ENCODE data around the gene ART1.

Gene ART1

DNA sequence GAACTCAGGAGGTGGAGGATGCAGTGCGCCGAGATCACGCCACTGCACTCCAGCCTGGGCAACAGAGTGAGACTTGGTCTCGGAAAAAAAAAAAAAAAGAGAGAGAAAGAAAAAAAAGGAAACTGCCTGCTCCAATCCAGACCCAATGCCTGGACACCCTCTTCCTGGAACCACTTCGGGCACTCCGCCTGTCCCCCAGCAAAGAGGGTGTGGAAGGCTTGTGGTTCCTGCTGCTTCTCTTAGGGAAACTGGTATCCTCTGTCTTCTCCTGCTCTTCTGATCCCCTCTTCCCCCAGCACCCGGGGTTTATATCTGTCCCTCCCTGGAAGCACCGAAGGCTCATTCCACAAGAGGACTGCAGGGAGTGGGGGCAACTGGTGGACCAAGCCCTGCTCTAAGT, 13.3 kb downstream of the ART1 start:
- no peak for TF ChIP-seq CTCF (IDR thresholded peaks at IDR 0.05; ENCODE audit: low read depth, low read length, missing control alignments)
- no peak for DNase-seq
- H3K4me3 ChIP-seq (ENCODE audit: low read depth, low read length), result no peak overlapping the region
- in situ Hi-C loops (cut with HindIII; ENCODE audit: low pct_ligation_motif_present, low sequenced_read_pairs), result no loop called here
- H3K27ac ChIP-seq, result no peak overlapping the region
- H3K27me3 ChIP-seq (replicated peaks), result no peaks in the 10 kb centered on the region
- no peaks in the 10 kb centered on the region for H3K36me3 ChIP-seq (replicated peaks)

DNA sequence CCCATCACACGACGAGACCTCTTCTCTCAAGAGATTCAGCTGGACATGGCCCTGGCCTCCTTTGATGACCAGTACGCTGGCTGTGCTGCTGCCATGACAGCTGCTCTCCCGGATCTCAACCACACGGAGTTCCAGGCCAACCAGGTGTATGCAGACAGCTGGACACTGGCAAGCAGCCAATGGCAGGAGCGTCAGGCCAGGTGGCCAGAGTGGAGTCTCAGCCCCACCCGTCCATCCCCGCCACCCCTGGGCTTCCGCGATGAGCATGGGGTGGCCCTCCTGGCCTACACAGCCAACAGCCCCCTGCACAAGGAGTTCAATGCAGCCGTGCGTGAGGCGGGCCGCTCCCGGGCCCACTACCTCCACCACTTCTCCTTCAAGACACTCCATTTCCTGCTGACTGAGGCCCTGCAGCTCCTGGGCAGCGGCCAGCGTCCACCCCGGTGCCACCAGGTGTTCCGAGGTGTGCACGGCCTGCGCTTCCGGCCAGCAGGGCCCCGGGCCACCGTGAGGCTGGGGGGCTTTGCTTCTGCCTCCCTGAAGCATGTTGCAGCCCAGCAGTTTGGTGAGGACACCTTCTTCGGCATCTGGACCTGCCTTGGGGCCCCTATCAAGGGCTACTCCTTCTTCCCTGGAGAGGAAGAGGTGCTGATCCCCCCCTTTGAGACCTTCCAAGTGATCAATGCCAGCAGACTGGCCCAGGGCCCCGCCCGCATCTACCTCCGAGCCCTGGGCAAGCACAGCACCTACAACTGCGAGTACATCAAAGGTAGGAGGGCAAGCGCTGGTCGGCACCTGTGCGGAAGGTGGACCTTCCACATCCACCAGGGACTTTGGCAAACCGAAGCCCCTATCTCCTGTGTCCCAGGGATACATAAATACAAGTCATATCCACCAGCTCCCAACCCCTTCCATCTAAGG, 14.9 kb downstream of the ART1 start:
- H3K4me3 ChIP-seq (ENCODE audit: low read depth, low read length), result no peak overlapping the region
- H3K27me3 ChIP-seq (replicated peaks), result no peaks in the 10 kb centered on the region
- TF ChIP-seq CTCF (IDR thresholded peaks at IDR 0.05; ENCODE audit: low read depth, low read length, missing control alignments), result no peak
- no peak overlapping the region for H3K27ac ChIP-seq
- DNase-seq, result no peak
- H3K36me3 ChIP-seq (replicated peaks), result no peaks in the 10 kb centered on the region
- in situ Hi-C loops (cut with HindIII; ENCODE audit: low pct_ligation_motif_present, low sequenced_read_pairs), result no loop called here

DNA sequence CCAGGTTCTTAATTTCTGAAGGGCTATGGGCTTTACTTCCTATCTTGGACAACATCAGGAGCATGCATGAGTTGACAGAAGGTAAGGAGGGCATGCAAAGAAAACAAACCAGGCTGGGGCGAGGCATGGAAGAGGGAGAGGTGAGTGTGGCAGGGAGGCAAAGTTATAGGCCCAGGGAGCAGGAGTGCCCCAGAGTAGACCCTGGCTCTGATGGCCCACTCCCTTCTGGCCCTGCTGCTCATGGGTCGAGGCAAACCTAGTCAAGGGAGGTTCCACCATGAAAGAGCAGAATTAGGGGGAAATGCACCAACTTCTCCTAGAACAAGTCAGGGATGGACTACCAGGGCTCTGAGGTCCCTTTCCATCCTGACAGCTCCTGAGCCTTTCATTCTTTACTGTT, 16.0 kb downstream of the ART1 start:
- Histone ChIP-seq H3K36me3 (replicated peaks) (peaks cover 9% of the 10 kb centered on the region), H3K4me3 (ENCODE audit: low read depth, low read length) (no peak overlapping the region), H3K27me3 (replicated peaks) (no peaks in the 10 kb centered on the region), H3K27ac (no peak overlapping the region)
- TF ChIP-seq CTCF (IDR thresholded peaks at IDR 0.05; ENCODE audit: low read depth, low read length, missing control alignments), result no peak
- in situ Hi-C loops (cut with HindIII; ENCODE audit: low pct_ligation_motif_present, low sequenced_read_pairs), result no loop called here
- DNase-seq, result no peak

DNA sequence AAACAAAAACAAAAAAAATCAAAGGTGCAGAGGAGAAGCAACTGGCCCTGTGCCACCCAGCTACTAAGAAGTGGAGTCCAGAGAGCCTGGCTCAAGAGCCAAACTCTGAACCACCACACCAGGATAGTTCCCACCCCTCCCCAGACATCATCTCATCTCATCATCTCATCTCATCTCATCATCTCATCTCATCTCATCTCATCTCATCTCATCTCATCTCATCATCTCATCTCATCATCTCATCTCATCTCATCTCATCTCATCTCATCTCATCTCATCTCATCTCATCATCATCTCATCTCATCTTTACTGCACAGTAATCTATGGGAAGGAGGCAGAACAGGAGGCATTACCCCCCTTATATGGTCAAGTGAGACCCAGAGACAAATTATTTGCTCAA, 17.9 kb downstream of the ART1 start:
- DNase-seq, result no peak
- H3K4me3 ChIP-seq (ENCODE audit: low read depth, low read length), result no peak overlapping the region
- in situ Hi-C loops (cut with HindIII; ENCODE audit: low pct_ligation_motif_present, low sequenced_read_pairs), result no loop called here
- H3K27me3 ChIP-seq (replicated peaks), result no peaks in the 10 kb centered on the region
- no peak for TF ChIP-seq CTCF (IDR thresholded peaks at IDR 0.05; ENCODE audit: low read depth, low read length, missing control alignments)
- H3K27ac ChIP-seq, result no peak overlapping the region
- H3K36me3 ChIP-seq (replicated peaks), result peaks cover 21% of the 10 kb centered on the region

GRCh38 chr11:3664032-3664630, 19.2 kb downstream of the ART1 start:
- TF ChIP-seq CTCF (IDR thresholded peaks at IDR 0.05; ENCODE audit: low read depth, low read length, missing control alignments), result no peak
- Histone ChIP-seq H3K36me3 (replicated peaks) (peaks cover 21% of the 10 kb centered on the region), H3K4me3 (ENCODE audit: low read depth, low read length) (no peak overlapping the region), H3K27me3 (replicated peaks) (no peaks in the 10 kb centered on the region), H3K27ac (no peak overlapping the region)
- in situ Hi-C loops (cut with HindIII; ENCODE audit: low pct_ligation_motif_present, low sequenced_read_pairs), result no loop called here
- DNase-seq, result no peak

Measured in brain microvascular endothelial cell (primary cell).